ENCODE data around the gene CNDP2.

Gene CNDP2

GRCh38 chr18:74453642-74454198, 42.4 kb upstream of the CNDP2 start:
- H3K4me3 ChIP-seq (ENCODE audit: low read depth, low read length), result no peak overlapping the region
- no peak for TF ChIP-seq CTCF (conservative IDR thresholded peaks at IDR 0.05; ENCODE audit: low read depth, low read length)
- DNase-seq (ENCODE audit: low read depth), result no peak

GRCh38 chr18:74454279-74454751, 41.8 kb upstream of the CNDP2 start:
- no peak for DNase-seq (ENCODE audit: low read depth)
- no peak overlapping the region for H3K4me3 ChIP-seq (ENCODE audit: low read depth, low read length)
- TF ChIP-seq CTCF (conservative IDR thresholded peaks at IDR 0.05; ENCODE audit: low read depth, low read length), result no peak

- H3K4me3 ChIP-seq (ENCODE audit: low read depth, low read length), result no peak overlapping the region
- TF ChIP-seq CTCF (conservative IDR thresholded peaks at IDR 0.05; ENCODE audit: low read depth, low read length), result no peak
- DNase-seq (ENCODE audit: low read depth), result no peak
Observed at GRCh38 chr18:74455386-74455785, 40.8 kb upstream of the CNDP2 start.

DNA sequence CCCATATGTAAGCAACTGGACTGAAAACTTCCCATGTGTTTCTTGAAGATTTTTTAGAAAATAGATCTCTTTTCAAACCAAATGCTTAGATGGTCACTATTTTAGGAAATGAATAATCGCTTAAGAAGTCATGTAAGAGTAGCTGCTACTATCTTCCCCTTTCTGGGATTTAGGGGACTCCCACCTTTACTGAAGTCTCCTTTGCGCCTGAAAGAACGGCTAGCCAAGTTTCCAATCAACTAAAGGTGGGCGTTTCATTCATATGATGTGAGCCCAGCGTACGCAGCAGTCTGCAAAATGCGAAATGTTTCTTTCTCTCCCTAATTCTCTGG, 40.2 kb upstream of the CNDP2 start:
- TF ChIP-seq CTCF (conservative IDR thresholded peaks at IDR 0.05; ENCODE audit: low read depth, low read length), result no peak
- H3K4me3 ChIP-seq (ENCODE audit: low read depth, low read length), result no peak overlapping the region
- DNase-seq (ENCODE audit: low read depth), result no peak

DNA sequence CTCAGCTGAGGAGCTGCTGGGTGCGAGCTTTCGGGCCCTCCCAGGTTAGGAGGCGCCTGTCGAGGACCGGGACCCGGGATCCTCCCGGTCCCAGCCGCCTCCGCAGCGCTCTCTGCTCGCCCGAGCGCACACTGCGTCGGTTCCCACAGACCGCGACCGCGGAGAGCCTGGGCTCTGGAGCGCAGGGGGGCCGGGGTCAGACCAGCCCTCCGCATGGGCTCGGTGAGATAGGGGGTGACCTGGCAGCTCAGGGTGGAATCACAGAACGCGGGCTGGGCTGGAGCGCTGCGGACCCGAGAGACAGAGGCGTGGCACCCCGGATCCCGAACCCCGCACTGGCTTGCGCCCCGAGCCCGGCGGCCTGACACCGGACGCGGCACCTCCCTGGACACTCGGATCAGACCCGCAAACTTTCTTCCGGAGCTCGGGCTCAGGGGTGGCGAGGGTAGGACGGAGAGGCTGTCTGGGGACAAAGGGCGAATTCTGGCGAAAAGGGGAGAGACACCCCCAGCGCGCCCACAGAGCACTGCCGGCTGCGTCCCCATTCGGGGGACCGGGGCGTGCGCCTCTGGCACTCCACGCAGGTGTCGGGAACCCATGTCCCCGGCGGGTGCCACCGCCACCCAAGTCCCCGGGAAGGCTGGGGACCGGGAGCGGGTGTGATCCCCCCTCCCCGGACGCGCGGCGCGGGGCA, 39.7 kb upstream of the CNDP2 start:
- no peak for DNase-seq (ENCODE audit: low read depth)
- no peak for TF ChIP-seq CTCF (conservative IDR thresholded peaks at IDR 0.05; ENCODE audit: low read depth, low read length)
- H3K4me3 ChIP-seq (ENCODE audit: low read depth, low read length), result no peak overlapping the region

DNA sequence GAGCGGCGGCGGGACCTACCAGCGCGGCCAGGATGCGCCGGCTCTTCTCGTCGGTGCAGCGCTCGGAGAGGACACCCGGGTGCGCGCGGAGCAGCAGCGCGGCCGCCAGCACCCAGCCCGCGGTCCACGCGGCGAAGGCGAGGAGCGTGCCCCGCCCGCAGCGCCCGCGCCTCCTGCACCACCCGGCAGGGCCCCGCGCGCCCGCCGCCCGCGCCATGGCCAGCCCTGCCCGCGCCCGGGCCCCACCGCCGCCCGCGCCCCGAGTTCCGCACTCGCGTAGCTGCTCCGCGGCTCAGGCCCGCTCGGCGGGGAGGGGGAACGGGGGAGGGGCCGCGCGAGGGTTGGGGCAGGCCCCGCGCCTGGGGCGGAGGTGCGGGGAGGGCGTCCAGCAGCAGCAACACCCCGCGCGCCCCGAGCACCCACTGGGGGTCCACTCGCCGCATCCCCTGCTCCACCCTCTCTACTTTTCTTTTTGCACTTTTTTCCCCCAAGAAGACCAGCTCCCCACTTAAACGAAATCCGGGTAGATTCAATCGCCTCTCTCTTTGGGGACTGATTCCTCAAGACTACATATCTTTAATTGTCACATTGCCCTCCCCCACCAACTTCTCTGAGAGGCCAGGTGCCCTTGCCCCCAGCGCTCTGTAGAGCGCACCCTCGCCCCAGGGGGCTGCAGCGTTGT, 39.0 kb upstream of the CNDP2 start, which contains the start of gene DIPK1C:
Gene DIPK1C (minus strand): TSS at position 266 of the 682 bp plus-strand sequence. CDS start 49 bp downstream, at position 217.
- H3K4me3 ChIP-seq (ENCODE audit: low read depth, low read length), result no peak within 1 kb of the TSS
- no peak for TF ChIP-seq CTCF (conservative IDR thresholded peaks at IDR 0.05; ENCODE audit: low read depth, low read length)
- DNase-seq (ENCODE audit: low read depth), result no peak

All from choroid plexus epithelial cell (primary cell).